Urothelium cell line (cell line): ENCODE measurements around the gene PRTFDC1.
A peak's percentile ranks its signal among the peaks of the same experiment; 100 is the strongest.
"Not testable (repeated sequence)": the region's sequence is repeated elsewhere in the genome, so short reads cannot be mapped to it uniquely, and the experiment has no call there.

Experiments
- DNase-seq: peaks from one replicate; pipeline ENCODE4 v3.0.0; 2011; ENCODE audit warnings: low spot score, mixed read lengths
- FAIRE-seq: peaks from 2 replicates; lab custom pipeline; 2011; peaks lifted over from hg19 to GRCh38; lab: Jason Lieb, UNC

PRTFDC1 gene

GRCh38 chr10:24849501-24850299 lies 102.7 kb downstream of the PRTFDC1 start:
- FAIRE-seq (no peak), DNase-seq (no peak)

- DNase-seq, result no peak
- no peak for FAIRE-seq
These were observed 103.4 kb downstream of the PRTFDC1 start for GRCh38 chr10:24849051-24849450.

GRCh38 chr10:24848195-24848594 lies 104.2 kb downstream of the PRTFDC1 start:
- DNase-seq (no peak), FAIRE-seq (no peak)

- FAIRE-seq (peak; percentile 85), DNase-seq (no peak)
These were observed 105.0 kb downstream of the PRTFDC1 start for GRCh38 chr10:24847112-24848070.

GRCh38 chr10:24844742-24845141 lies 107.7 kb downstream of the PRTFDC1 start:
- no peak for DNase-seq
- FAIRE-seq, result no peak

- DNase-seq (no peak), FAIRE-seq (no peak)
These were observed 109.2 kb downstream of the PRTFDC1 start for GRCh38 chr10:24843256-24843655.

GRCh38 chr10:24842856-24843255 lies 109.5 kb downstream of the PRTFDC1 start:
- FAIRE-seq (no peak), DNase-seq (no peak)

- DNase-seq, result no peak
- FAIRE-seq, result no peak
These were observed 110.9 kb downstream of the PRTFDC1 start for GRCh38 chr10:24841530-24841929.

- FAIRE-seq, result no peak
- DNase-seq, result no peak
These were observed 111.6 kb downstream of the PRTFDC1 start for GRCh38 chr10:24840784-24841183.

GRCh38 chr10:24837781-24838180 lies 114.6 kb downstream of the PRTFDC1 start:
- DNase-seq, FAIRE-seq: not testable (repeated sequence)

- FAIRE-seq (no peak), DNase-seq (no peak)
These were observed 117.5 kb downstream of the PRTFDC1 start for GRCh38 chr10:24834869-24835268.

- FAIRE-seq (no peak), DNase-seq (peak; percentile 39)
These were observed 126.4 kb downstream of the PRTFDC1 start for GRCh38 chr10:24826009-24826408.

GRCh38 chr10:24825551-24825950 lies 126.9 kb downstream of the PRTFDC1 start:
- DNase-seq, result no peak
- FAIRE-seq, result no peak

GRCh38 chr10:24824536-24824935 lies 127.9 kb downstream of the PRTFDC1 start:
- FAIRE-seq, result no peak
- DNase-seq, result no peak

GRCh38 chr10:24824124-24824523 lies 128.3 kb downstream of the PRTFDC1 start:
- FAIRE-seq (no peak), DNase-seq (no peak)

GRCh38 chr10:24822590-24822989 lies 129.8 kb downstream of the PRTFDC1 start:
- no peak for DNase-seq

GRCh38 chr10:24821986-24822385 lies 130.4 kb downstream of the PRTFDC1 start:
- peak; percentile 42 for DNase-seq
- FAIRE-seq, result peak; percentile 5

More at GRCh38 chr10:24822590-24822989, 129.8 kb downstream of the PRTFDC1 start:
- no peak for FAIRE-seq

- FAIRE-seq, result no peak
- DNase-seq, result no peak
These were observed 135.5 kb downstream of the PRTFDC1 start for GRCh38 chr10:24816868-24817396.

GRCh38 chr10:24814568-24815313 lies 137.7 kb downstream of the PRTFDC1 start:
- FAIRE-seq, result no peak

GRCh38 chr10:24813856-24814255 lies 138.6 kb downstream of the PRTFDC1 start:
- FAIRE-seq, result no peak

More at GRCh38 chr10:24814568-24815313, 137.7 kb downstream of the PRTFDC1 start:
- DNase-seq, result peak; percentile 67

GRCh38 chr10:24806262-24806661 lies 146.1 kb downstream of the PRTFDC1 start:
- DNase-seq (no peak), FAIRE-seq (no peak)

More at GRCh38 chr10:24813856-24814255, 138.6 kb downstream of the PRTFDC1 start:
- DNase-seq, result no peak
